HG03108 (cell line): Measurements from ENCODE around the gene FXN.
"Not testable (repeated sequence)": the region's sequence is repeated elsewhere in the genome, so short reads cannot be mapped to it uniquely, and the experiment has no call there.

Experiments
- ATAC-seq: cut with Tn5 transposase; IDR thresholded peaks from one replicate; pipeline ENCODE4 v1.9.1; 2021; ENCODE audit warnings: moderate library complexity; ENCODE audit not compliant: unreplicated experiment

Gene FXN

GRCh38 chr9:69023650-69024049 is 11.9 kb upstream of the FXN start:
- no peak for ATAC-seq

- peak; percentile 64 for ATAC-seq
Observed at GRCh38 chr9:69027355-69028097, 8.0 kb upstream of the FXN start.

- no peak for ATAC-seq
Observed at GRCh38 chr9:69028754-69029153, 6.8 kb upstream of the FXN start.

DNA sequence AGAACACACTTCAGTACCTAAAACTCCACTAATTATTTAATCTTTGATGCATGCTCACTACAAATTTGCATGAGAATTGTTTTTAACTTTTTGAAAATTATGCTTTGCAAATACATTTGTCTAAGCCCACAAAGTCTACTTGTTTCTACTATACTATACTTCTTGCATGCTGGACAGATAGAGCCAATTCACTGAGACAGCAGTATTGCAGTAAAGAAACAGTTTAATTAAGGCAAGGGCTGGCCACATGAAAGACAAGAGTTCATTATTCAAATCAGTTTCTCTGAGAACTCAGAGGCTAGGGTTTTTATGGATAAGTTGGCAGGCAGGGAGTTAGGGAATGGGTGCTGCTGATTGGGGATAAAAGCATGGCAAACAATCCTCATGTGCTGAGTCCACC is 6.0 kb upstream of the FXN start:
- ATAC-seq, result no peak

- ATAC-seq, result no peak
Observed at GRCh38 chr9:69030851-69031645, 4.5 kb upstream of the FXN start.

GRCh38 chr9:69034071-69034470 is 1.5 kb upstream of the FXN start:
- ATAC-seq, result no peak

DNA sequence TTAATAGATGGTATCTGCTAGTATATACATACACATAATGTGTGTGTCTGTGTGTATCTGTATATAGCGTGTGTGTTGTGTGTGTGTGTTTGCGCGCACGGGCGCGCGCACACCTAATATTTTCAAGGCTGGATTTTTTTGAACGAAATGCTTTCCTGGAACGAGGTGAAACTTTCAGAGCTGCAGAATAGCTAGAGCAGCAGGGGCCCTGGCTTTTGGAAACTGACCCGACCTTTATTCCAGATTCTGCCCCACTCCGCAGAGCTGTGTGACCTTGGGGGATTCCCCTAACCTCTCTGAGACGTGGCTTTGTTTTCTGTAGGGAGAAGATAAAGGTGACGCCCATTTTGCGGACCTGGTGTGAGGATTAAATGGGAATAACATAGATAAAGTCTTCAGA is 757 bp downstream of the FXN start:
- ATAC-seq, result peak; percentile 22

GRCh38 chr9:69036799-69037198 is 1.2 kb downstream of the FXN start:
- ATAC-seq, result no peak

- ATAC-seq, result no peak
Observed at GRCh38 chr9:69040646-69041045, 5.1 kb downstream of the FXN start.

DNA sequence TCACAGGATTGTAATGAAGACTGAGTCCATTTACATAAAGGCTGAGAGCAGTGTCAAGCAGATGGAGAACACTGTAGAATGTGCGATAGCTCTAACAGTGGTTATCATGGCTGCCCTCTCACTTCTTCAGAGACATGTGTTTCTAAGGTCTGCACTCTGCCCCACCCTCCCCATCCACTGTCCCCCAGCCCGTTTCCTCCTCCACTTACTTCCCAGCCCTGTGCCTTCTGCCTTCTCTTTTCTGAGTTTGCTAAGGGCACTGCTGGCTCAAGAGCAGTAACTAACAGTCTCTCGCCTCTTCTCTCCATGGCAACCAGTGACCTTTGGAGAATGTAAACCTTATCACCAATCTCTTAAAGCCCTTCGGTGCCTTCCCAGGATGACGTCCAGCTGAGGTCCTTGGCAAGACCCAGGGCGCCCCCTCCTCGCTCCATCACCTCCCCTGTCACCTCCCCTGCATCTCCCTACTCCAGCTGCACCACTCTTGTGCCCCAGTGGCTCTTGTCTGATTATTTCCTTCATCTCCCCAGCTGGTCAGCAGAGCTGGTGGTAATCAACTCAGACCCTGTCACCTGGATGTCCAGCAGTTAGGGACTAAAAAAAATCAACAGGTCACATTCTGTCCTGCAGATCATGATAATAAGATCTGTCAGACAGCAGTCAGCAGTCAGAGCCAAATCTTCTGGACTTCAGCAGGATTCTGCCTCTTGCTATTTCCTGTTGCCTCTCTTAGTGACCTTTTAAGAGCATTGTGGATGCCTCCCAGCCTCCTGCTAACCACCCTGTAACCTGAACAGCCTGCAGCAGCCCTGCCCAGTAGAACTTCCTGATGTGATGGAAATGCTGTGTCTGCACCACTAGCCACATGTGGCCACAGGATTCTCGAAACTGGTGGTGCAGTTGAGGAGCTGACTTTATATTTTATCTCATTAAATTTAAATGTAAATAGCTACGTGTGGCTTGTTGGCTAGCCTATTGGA is 9.0 kb downstream of the FXN start:
- ATAC-seq, result no peak

GRCh38 chr9:69045821-69046220 is 10.3 kb downstream of the FXN start:
- no peak for ATAC-seq

GRCh38 chr9:69046723-69047122 is 11.2 kb downstream of the FXN start:
- no peak for ATAC-seq

DNA sequence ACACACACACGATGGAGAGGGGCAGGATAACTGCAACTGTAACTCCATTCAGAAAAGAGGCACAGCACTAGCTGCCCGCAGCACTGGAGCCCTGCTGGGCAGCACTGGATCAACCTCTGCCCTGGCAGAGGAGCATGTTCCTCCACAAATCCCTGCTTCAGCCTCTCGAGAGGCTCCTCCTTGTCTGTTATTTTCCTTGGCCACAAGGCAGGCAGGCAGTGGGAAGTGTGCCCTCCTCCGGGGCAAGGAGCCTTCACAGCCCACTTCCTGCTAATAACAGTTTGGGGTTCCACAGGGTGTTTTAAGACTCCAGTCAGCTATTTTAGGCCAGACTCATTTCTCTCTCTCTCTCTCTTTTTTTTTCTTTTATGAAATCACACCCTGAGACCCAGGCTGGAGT is 11.8 kb downstream of the FXN start:
- ATAC-seq, result no peak

GRCh38 chr9:69049094-69049493 is 13.5 kb downstream of the FXN start:
- no peak for ATAC-seq

GRCh38 chr9:69050936-69051335 is 15.4 kb downstream of the FXN start:
- ATAC-seq, result not testable (repeated sequence)

DNA sequence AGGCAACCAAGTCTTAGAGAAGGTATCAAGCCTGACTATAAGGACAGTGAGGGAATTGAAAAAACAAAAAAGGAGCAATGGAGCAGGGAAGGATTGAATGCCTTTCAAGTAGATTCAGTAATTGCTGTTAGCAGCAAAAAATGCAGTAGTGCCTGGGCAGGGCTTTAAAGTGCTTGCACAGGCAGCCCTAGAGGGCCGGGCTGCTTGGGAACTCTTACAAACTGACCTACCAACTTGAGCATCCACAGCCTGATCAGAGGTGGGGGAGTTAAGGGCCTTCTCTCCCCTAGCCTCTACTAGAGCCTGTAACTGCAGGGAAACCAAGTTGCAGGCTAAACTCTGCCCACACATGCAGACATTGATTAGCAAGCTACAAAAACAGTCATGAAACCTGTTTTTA is 19.4 kb downstream of the FXN start:
- no peak for ATAC-seq

DNA sequence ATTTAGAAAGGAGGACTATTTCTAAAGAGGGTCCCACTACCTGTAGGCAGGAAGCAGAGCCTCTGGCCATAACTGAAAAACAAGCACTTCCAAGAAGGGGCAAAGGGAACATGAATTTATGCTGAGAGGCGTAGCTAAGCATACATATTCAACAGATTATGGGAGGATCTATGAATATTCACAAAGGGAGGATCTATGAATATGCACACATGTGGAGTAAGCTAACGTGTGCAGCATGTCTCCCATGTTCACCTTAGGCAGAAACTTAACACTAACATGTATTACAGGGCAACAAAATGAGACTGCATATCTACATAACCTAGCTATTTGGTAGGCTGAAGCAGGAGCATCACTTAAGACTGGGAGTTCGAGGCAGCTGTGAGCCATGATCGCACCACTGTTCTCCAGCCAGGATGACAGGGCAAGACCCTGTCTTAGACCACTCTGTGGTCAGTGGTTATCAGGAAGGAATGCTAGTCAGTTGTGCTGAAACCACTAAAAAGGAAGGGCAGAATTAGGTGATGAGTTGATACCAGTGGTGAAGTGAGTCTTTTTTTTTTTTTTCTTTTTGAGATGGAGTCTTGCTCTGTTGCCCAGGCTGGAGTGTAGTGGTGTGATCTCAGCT is 20.8 kb downstream of the FXN start:
- ATAC-seq, result no peak

- ATAC-seq, result no peak
Observed at GRCh38 chr9:69058101-69058500, 22.5 kb downstream of the FXN start.

DNA sequence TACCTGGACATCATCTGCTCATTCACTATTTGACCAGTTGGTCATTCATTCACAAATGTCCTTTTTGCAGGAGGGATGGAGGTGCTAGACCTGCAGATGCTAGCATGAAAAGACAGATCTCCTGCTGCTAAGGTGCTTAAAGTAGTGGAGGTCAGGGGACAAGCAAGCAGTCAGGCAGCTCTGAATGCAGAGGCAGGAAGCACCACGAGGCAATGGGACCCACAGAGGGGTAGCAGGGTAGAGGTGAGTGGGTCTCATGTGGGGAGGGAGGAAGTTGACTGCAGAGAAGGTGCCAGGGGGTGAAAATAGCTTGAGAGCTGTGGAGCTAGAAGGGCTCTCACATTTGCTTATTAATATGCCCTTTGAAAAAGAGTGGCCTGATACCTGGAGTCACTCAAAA is 25.2 kb downstream of the FXN start:
- no peak for ATAC-seq

- ATAC-seq, result no peak
Observed at GRCh38 chr9:69062195-69062594, 26.6 kb downstream of the FXN start.

DNA sequence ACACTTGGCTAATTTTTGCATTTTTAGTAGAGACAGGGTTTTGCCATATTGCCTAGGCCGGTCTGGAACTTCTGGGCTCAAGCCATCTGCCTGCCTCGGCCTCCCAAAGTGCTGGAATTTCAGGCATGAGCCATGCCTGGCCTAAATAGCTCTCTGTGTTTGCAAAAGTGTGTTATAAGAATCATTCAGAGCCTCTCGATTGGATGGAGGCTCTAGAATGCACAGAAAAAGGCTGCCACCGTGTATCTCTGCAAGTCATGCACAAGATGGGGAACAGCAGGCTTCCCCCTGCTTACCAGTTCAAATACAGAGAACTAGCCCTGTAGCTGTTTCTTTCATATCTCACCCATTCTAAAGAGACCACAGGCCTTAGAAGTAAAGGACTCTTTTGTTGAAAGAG is 28.3 kb downstream of the FXN start:
- no peak for ATAC-seq
